ENCODE results near the gene GALNT13.

Gene GALNT13

DNA sequence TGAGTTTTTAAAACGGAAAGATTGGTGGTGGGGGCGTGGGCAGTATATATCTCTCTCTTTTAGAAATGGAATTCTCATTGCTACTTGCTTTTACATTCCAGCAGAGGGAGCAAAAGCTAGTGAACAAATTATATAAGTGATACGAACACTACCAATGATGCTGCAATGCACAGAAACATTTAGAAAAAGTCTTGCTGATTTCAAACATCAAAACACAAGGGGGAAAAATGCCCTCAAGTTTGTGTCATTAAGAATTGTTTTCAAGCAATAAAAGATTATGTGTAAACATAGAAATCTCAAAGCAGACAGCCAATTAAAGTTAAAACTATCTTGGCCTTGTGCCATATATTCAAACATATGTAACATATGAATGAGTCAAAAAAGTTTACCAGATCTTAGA, 530.5 kb downstream of the GALNT13 start:
- peak in 2 of 58 donors; percentile 5 to 13 for DNase-seq

DNA sequence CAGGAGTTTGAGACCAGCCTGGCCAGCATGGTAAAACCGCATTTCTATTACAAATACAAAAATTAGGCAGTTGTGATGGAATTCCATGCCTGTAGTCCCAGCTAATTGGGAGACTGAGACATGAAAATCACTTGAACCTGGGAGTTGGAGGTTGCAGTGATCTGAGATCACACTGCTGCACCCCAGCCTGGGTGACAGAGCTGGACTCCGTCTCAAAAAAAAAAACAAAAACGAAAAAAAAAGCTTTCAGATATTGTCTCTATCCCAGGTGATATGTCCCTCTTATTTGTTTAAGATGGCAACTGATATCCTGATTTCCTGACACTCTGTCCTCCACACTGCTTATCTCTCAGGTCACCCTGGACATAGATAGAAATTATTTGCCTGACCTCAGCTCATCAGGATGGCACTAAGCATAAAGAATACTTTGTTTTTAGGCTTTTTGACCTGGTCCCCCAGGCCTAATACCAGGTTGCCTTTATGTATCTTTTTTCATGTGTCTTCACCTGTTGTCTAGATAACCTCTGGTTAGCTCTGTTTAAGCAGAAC, 531.6 kb downstream of the GALNT13 start:
- no peak for DNase-seq

DNA sequence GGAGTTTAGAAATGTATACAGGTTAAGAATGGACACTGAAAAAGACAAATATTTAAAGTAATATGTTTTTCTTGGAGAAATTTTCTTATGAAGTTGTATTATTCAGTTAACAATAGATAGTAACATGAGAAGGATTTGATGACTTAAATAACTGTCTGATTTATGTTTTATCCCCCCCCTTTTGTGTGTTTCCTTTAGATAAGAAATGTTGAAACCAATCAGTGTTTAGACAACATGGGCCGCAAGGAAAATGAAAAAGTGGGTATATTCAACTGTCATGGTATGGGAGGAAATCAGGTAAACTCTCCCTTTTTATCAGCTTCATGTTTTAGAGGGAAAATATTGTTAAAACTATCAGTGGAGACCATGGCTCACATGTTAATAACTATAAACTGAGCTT, 537.1 kb downstream of the GALNT13 start:
- DNase-seq: no peak

DNA sequence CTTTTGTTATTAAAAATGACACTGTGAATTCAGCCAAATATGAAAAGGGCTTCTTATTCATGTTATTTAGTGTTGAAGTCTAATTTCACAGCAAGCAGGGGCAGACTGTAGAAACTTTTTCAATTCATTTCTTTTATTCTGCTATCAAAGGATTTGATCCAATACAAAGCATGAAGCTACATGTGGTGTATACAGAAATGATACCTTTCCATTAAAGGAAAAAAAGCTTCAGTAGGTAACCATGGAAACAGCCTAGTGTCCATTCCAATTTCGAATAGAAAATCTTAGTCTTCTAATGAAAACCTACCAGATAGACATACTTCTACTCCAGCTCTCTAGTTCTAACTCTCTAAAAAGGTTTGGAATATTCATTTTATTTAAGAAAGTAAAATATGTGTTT, 550.5 kb downstream of the GALNT13 start:
- no peak for DNase-seq

DNA sequence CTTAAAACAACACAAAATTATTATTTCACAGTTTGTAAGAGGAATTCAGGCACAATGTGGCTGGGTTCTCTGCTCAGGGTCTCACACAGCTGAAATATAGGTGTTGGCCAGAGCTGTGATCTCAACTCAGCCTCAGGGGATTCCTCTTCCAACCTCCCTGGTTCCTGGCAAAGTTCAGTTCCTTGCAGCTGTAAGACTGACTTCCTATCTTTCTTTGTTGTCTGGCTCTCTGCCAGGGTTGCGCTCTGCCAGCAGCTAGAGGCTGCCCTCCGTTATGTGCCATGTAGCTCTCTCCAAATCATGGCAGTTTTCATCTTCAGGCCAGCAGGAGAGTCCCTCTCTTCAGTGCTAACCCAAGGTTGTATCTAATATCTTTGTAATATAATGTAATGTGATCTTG, 554.3 kb downstream of the GALNT13 start:
- DNase-seq: peak in 2 of 58 donors; percentile 1 to 8

DNA sequence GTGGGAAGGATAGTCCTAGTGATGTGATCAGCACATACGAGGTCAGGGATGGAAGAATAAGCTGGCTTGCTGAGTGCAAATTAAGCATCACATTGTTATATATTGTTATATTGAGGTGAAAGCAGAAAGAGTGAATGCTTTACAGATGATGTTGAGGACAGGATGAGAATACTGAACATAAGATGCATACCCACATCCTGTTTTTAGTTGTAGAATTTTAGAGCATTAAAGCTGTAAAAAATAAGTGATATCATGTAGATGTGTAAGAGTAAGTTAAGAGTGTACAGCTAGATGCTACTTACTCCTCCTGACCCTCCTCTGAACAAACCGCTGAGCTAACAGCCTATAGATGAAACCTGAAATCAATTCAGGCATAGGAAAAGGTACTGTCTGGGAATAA, 555.7 kb downstream of the GALNT13 start:
- no peak for DNase-seq

DNA sequence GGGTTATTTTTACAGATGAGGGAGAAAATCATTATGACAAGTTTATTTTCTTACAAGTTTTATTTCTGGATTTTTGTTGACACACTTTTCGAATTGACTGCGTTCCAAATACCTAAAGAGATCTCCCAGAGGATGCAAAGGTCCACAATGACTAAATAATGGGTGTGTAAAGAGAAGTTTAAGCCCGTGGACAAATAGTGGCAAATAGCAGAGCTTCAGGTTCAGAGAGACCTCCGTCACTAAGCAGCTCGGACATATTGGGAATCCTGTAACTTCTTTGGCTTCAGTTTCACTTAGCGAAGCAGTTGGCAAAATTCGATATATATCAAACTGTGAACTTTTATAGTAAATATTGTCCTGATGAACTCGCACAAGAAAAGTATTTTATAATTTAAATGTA, 556.3 kb downstream of the GALNT13 start:
- DNase-seq: no peak

DNA sequence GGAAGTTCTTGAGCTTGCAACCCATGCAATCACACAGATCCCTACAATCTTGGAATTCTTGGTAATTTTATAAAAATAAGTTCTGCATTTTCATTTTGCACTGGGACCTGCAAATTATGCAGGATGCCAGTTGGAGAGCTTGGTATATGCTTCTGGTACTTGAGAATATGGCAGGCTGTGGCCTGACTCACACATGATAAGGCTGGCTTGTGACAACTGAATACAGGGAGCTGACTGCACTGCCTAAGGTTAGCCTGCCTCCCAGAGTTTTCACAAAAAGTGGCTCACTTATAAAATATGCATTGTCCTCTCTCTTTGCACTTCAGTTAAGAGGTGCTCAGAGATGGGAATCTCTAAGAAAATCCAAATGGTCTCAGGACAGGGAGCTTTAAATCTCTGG, 561.3 kb downstream of the GALNT13 start:
- no peak for DNase-seq

DNA sequence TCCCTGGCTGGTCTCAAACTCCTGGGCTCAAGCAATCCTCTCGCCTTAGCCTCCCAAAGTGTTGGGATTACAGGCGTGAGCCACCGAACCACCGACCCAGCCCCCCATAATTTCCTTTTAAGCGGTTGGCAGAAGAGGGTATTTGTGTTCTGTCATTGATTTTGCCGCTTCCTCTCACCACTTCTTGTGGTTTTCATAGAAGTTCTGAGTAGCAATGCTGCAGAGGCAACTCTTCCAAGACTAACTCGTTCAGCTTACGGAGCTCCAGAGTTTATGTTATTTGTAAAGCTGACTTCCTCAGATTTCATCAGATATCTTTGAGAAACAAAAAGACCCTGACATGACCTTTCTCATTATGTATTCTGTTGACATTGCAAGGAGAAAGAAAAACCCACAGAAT, 565.4 kb downstream of the GALNT13 start:
- DNase-seq: no peak

DNA sequence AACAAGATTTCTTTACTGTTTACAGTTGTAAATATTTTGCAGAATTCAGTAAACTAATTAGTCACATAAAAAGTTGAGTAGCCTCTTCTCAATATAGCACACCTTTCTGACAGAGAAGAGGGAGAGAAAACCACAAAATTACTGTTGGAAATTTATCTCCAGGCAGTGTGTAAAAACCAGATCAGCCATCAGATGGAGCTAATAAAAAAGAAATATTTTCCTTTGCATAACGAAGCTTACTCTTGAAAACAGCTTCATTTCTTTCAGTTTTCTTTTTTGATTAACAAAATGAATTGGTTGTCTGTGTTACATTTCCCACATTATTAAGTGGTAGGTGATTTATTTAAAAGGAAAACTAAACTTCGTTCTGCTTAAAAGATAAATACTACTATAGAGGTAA, 567.4 kb downstream of the GALNT13 start:
- DNase-seq: no peak

DNA sequence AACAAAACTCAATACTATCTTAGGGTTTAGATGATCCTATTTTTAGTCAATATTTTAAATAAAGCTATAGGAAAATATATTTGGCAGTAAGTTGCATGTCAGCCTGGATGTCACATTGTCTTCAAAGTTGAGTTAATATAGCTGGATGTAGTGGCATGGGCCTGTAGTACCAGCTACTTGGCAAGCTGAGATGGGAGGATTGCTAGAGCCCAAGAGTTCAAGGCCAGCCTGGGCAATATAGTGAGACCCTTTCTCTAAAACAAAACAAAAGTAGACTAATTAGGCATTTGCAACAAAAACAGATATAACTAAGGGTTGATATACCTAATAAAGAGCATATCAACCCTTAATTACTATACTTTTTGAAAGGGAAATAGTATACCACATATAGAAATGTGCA, 572.2 kb downstream of the GALNT13 start:
- no peak for DNase-seq

DNA sequence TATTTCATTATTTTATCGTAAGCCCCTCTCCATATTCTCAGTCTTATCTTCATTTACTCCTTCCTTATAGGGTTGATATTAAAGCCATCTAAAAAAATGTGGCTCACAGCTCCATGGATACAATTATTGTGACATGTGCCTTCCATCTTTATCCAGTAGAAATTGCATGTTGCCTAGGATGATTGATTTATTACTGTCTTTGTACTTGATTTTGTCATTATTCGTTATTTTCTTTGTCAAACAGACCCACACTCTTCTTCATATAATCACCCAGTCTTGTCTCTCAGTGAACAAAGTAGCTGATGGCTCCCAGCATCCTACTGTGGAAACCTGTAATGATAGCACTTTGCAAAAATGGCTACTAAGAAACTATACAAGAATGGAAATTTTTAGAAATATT, 574.6 kb downstream of the GALNT13 start:
- DNase-seq: no peak

DNA sequence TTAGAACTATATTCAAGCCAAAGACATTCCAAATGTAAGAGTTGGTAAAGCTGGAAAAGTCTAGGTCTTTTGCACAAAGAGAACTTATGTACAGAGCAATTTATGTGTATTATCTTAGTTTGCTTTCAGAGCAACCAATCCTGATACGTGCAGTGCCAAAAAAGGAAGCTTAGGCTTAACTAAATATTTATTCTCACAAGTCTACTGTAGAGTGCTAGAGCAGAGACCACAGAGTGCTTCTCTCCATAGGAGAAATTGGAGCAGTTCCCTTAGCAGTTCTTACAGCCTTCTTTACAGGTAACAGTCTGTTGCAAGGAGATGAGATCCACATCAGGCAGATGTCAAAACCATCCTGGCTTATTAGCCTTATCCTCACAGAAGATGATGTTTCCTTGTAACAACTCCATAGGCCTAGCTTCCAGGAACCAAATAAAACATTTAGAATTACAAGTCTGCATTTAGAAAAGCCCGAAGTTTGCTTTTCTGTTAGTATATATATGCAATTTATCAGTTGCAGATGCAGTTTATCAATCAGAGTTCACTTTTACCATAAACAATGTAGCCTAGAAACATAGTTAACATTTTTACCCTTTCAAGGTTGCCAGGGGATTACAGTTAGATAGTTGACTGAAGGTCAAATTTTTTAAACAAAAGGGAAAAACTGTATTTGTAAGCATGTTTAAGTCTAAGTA, 576.2 kb downstream of the GALNT13 start:
- DNase-seq: no peak

DNA sequence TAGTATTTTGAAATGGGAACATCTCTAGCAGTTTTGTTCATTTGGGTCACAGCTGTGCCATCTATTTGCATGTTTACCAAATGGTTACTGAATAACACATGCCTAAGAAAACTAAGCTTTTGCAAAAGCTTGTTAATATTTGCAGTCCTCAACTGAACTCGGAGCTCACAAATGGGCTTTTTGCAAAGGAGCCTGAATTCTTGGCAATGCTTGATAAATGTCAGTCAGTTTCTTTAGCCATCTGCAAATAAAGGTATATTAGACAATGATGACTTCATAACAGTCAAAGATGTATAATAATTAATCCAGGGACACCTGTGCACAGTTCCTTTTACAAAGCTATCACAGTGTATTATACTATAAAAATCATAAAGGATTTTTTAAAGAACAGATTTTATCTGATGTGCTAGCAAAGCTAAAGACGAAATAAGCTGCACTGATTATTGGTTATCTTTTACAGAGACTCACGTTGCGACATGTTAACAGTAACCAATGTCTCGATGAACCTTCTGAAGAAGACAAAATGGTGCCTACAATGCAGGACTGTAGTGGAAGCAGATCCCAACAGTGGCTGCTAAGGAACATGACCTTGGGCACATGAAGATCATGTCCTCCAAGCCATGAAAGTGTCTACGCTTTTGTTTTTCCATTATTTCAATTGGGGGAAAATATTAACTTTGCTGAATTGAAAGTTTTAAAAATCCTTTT, 578.4 kb downstream of the GALNT13 start:
- no peak for DNase-seq

DNA sequence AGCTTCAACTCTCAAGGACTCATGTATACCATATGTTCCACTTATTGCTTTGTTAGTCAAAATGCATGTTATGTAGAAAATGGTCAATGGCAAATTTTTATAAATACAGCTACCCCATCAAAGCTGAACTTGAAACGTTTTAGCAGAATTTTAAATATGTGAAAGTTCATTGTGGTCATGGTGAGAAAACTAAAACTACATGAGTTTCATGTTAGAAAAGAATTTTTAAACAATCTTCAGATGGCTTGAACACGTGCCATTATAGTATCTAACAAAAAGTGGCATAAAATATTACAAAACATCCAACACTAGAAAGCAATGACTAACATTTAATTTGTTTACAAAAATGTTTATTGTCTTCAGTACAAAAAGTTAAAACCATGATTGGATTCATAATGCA, 580.7 kb downstream of the GALNT13 start:
- no peak for DNase-seq

DNA sequence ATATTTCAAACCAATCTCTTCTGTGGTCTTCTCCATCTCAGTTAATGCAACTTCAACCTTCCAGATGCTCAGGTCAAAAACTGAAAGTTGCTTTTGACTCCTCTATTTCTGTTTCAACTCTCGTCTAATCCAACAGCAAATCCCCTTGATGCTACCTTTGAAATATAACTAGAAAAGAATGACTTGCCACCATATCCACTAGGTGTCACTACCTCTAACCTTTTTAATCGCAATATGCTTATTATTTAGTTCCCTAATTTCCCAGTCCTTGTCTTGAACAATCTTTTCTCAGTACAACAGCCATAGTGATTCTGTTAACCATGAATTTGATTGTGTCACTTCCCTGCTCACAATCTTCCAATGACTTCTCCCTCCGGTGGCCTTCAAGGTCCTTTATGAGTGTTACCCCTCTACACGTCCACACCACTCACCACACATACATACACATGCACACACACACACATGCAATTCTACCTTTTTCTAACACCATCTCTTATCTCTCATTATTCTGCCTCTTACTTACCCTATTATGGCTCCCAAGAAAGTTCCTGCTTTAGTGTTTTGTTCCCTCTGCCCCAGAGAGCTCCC, 581.3 kb downstream of the GALNT13 start:
- DNase-seq: no peak

DNA sequence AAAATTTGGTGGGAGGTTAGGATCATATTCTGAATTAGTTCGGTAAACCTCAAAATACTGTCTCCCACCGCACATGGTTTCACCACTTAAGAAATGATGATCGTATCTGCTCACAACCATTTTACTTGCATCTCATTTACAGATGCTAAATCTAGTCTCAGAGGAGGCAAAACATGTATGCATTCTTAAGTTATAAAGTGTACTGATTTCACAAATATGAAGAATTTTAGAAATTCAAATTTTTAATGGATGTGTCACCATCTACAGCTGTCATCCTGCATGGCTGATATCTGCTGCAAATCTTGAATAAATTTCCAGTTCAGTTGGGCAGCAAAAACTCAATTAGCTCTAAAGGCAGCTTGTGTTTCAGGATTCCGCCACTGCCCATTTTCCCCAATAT, 583.4 kb downstream of the GALNT13 start:
- no peak for DNase-seq

DNA sequence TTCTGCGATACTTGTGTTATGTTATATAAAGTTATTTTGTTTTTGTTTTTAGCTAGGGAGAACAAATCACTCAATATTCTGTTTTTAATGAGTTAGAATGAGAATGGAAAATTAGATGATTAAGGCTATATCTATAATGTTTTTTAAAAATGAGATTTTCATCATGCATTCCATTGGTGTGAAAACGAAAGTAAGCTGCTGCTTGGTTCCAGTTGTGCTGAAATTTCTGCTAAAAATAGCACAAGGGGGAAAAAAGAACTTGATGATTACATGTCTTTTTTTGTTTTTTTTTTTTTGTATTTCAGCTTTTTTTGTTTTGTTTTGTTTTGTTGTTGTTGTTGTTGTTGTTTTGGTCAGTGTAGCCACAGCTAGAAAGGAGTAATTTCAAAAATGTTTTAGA, 584.1 kb downstream of the GALNT13 start:
- DNase-seq: no peak

DNA sequence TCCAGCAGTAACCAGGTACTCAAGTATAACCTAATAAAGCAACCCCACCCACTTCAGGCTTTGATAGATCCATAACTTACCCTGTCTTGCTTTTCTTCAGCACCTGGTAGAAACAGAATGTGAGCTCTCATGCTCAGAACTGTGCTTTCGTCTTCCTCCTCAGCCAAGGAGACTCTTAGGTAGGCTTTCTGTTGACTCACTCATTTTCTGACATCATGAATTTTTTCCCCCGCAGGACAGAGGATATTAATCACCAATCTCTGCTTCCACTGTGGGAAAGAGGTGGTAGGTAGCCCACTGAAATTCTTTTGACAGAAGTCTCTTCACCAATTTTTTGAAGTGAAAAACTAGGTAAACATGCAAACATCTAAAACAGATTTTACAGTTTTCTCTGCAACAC, 585.6 kb downstream of the GALNT13 start:
- DNase-seq: no peak

DNA sequence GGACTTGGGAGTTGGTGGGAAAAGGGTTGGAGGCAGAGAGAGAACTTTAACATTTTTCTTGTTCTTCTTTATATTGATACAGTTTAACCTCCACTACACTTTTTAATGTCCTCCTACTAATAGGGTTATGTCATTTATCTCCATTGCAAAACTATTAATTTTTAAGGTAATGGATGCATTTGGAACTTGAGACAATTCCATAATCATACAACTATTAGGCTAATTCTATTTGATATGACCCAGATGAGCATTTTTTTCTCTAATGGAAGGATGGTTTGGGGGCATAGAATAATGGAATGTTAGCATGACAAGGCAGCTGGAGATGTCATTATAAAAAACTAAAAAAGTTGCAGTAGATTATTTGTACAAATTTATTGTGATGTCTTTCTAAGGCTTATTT, 587.6 kb downstream of the GALNT13 start:
- no peak for DNase-seq

DNA sequence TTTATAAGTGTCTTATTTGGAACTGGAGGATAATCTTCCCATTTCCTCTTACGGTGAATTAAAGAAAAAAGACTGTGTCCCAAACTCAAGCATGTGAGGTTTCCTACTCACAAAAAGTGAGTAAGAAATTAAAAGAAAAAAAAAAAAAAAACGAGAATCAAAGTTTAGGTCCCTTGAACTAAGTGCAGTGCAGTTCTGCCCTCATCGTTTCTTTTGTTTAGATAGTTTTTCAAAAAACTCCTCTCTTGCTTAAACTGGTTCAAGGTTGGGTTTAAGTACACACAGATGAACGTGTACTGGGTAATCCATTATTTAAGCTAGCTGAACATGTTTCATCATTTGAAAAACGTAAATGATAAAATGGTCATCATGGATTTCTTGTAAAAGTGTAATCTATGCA, 590.9 kb downstream of the GALNT13 start:
- DNase-seq: no peak

DNA sequence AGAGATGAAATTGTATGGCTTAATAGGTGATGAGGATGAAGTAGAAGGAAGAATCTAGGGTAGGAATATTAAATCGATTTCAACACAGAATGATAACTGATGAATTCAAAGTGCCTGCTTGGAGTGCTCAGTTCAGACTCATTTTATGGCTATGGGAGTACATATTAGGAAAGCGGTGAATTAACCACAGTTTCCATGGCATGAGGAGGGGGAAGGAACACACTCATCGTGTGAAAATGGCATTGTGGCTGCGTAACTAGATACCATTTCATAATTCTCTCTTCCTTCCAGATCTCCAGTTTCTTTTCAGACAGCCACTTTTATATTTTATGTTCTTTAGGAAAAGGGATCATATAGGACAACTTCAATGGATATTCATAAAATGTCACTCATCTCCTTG, 594.5 kb downstream of the GALNT13 start:
- no peak for DNase-seq

DNA sequence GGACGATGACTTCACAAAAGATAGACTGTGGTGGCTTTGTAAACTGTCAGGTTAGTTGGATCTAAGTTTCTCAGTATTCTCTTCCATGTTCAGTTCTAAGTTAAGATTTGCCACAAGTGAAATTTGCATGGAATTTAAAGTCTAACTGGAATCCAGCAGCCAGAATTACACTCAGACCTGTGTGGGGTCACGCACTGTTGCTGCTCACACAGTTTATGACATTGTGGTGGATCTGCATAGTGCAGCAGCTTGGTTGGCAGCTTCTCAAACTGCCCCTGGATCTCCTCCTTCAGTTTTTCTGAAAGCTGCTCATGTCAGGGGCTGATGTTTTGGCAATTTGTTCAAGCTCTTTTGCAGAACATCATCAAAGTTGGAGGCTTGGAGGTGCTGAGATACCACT, 598.7 kb downstream of the GALNT13 start:
- no peak for DNase-seq

Data from anterior cingulate cortex (tissue), 58 donors.